ENCODE results near the gene CCDC12.

Gene CCDC12

GRCh38 chr3:46893146-46893748, 83.3 kb downstream of the CCDC12 start:
- DNase-seq (ENCODE audit: low read depth): no peak
- no peak for TF ChIP-seq CTCF (IDR thresholded peaks at IDR 0.05; ENCODE audit: insufficient read depth, low read depth, low read length, missing control alignments)
- H3K4me3 ChIP-seq (ENCODE audit: low read length): no peak overlapping the region

- no peak for TF ChIP-seq CTCF (IDR thresholded peaks at IDR 0.05; ENCODE audit: insufficient read depth, low read depth, low read length, missing control alignments)
- peak overlapping the region; percentile 23 for H3K4me3 ChIP-seq (ENCODE audit: low read length)
- peak; percentile 46 for DNase-seq (ENCODE audit: low read depth)
Measured at GRCh38 chr3:46892285-46893145, 84.0 kb downstream of the CCDC12 start.

GRCh38 chr3:46891132-46891531, 85.4 kb downstream of the CCDC12 start:
- DNase-seq (ENCODE audit: low read depth): no peak
- no peak for TF ChIP-seq CTCF (IDR thresholded peaks at IDR 0.05; ENCODE audit: insufficient read depth, low read depth, low read length, missing control alignments)
- no peak overlapping the region for H3K4me3 ChIP-seq (ENCODE audit: low read length)

- no peak for TF ChIP-seq CTCF (IDR thresholded peaks at IDR 0.05; ENCODE audit: insufficient read depth, low read depth, low read length, missing control alignments)
- DNase-seq (ENCODE audit: low read depth): no peak
- H3K4me3 ChIP-seq (ENCODE audit: low read length): no peak overlapping the region
Measured at GRCh38 chr3:46890132-46890531, 86.4 kb downstream of the CCDC12 start.

- DNase-seq (ENCODE audit: low read depth): no peak
- no peak for TF ChIP-seq CTCF (IDR thresholded peaks at IDR 0.05; ENCODE audit: insufficient read depth, low read depth, low read length, missing control alignments)
- H3K4me3 ChIP-seq (ENCODE audit: low read length): no peak overlapping the region
Measured at GRCh38 chr3:46889381-46890110, 87.0 kb downstream of the CCDC12 start.

- no peak for TF ChIP-seq CTCF (IDR thresholded peaks at IDR 0.05; ENCODE audit: insufficient read depth, low read depth, low read length, missing control alignments)
- no peak overlapping the region for H3K4me3 ChIP-seq (ENCODE audit: low read length)
- no peak for DNase-seq (ENCODE audit: low read depth)
Measured at GRCh38 chr3:46888705-46889104, 87.8 kb downstream of the CCDC12 start.
